Right atrium auricular region (tissue), 2 donors: ENCODE results near the gene MARCO. TPM values are rescaled to one million over a fixed set of nuclear protein-coding genes. Genes with fewer than 3 reads are reported as not detected.
"Not testable (repeated sequence)": the region's sequence is repeated elsewhere in the genome, so short reads cannot be mapped to it uniquely, and the experiment has no call there.

Experiments
- DNase-seq: peaks from one replicate; pipeline ENCODE4 v3.0.0-alpha.2; 2019; ENCODE audit warnings: low spot score
- H3K27ac ChIP-seq, 2 donors: fragments of 200-600 bp; sonication (generic); 1 replicate in 1 of 2; 2 replicates in 1 of 2; pipeline ENCODE4 v1.5.1; 2016 to 2019
- H3K27me3 ChIP-seq, 2 donors: fragments of 200-600 bp; sonication (generic); one replicate each; pipeline versions ENCODE4 v1.5.1 to v1.6.0; 2017 to 2019
- H3K36me3 ChIP-seq: fragments of 200-600 bp; sonication (generic); one replicate; pipeline ENCODE4 v1.5.1; 2016
- H3K4me1 ChIP-seq, 2 donors: fragments of 200-600 bp; sonication (generic); one replicate each; pipeline versions ENCODE4 v1.5.1 to v1.6.0; 2017 to 2019
- H3K4me3 ChIP-seq, 2 donors: fragments of 200-600 bp; sonication (generic); 1 replicate in 1 of 2; 2 replicates in 1 of 2; pipeline ENCODE4 v1.5.1; 2017 to 2019; ENCODE audit warnings: mild to moderate bottlenecking in 1 of 2, moderate library complexity in 1 of 2
- H3K9me3 ChIP-seq, 2 donors: fragments of 200-600 bp; sonication (generic); one replicate each; pipeline ENCODE4 v1.5.1; 2019
- total RNA-seq, 2 donors: library from RNA; depleted of rRNA; stranded (reverse); fragments of >200 nt; gene quantifications; one replicate each; pipeline ENCODE4 v1.1.0, GENCODE V29; 2016
- TF ChIP-seq, protein P1 (sequence below), 2 donors: fragments of 200-600 bp; sonication (generic); IDR thresholded peaks; one replicate each; pipeline ENCODE4 v1.5.1; 2019; ENCODE audit warnings: antibody characterized with exemption in 2 of 2

The MARCO gene
- total RNA-seq, 2 donors from 2014 or later, result 1.6 to 34.1 TPM

DNA sequence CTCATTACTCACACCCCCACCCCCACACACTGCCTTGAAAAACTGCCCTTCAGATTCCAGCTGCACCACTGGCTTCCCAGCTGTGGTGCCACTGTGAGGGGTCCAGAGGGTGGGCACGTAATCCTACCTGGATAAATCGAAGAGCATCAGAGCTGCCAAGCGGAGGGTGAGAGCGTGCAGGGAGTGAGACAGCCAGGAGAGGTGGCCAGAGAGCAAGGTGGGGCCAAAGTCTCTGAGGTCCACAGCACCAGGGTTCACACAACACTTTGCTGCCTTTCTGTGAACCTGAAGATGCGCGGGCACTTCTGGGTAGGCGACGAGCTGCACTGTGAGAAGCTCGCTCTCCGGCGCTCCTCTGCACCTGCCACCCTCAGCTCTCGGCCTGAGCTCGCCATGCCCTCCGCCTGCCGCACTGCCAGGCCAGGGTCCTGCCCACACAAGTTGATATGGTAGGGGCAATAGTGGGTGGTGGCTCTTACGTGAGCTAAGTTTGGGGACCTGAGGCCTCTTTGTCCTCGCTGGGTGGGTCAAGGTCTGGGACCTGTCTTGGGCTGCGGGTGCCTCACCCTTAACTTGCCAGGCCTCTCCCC is 83.9 kb downstream of the MARCO start:
- TF ChIP-seq, protein P1, sequence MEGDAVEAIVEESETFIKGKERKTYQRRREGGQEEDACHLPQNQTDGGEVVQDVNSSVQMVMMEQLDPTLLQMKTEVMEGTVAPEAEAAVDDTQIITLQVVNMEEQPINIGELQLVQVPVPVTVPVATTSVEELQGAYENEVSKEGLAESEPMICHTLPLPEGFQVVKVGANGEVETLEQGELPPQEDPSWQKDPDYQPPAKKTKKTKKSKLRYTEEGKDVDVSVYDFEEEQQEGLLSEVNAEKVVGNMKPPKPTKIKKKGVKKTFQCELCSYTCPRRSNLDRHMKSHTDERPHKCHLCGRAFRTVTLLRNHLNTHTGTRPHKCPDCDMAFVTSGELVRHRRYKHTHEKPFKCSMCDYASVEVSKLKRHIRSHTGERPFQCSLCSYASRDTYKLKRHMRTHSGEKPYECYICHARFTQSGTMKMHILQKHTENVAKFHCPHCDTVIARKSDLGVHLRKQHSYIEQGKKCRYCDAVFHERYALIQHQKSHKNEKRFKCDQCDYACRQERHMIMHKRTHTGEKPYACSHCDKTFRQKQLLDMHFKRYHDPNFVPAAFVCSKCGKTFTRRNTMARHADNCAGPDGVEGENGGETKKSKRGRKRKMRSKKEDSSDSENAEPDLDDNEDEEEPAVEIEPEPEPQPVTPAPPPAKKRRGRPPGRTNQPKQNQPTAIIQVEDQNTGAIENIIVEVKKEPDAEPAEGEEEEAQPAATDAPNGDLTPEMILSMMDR (IDR thresholded peaks at IDR 0.05), result no peak
- no peak for DNase-seq
- no peaks in the 10 kb centered on the region for H3K9me3 ChIP-seq
- H3K36me3 ChIP-seq, result no peaks in the 10 kb centered on the region
- no peaks in the 10 kb centered on the region for H3K4me1 ChIP-seq
- no peak overlapping the region for H3K27ac ChIP-seq
- no peak overlapping the region for H3K4me3 ChIP-seq
- no peaks in the 10 kb centered on the region for H3K27me3 ChIP-seq

DNA sequence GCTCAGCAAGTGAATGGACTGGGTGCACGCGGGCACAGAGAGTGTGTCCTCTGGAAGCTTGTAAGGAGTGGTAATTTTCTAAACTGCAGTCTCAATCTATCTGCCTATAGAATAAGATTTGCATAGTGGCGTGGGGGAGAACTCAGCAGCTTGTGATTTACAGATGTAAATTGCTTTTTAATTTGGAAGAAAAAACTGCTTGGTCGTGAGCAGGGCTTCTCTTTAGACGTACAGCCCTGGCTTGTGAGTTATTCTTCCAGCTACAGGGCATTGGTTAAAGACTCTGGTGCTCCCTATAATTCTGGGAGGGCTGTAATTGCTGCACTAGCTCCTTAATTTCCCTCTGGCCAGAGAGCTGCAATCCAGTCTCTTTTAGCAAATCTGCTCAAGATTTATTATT is 84.9 kb downstream of the MARCO start:
- TF ChIP-seq, protein P1 (IDR thresholded peaks at IDR 0.05), result no peak
- no peaks in the 10 kb centered on the region for H3K27me3 ChIP-seq
- H3K4me3 ChIP-seq, result no peak overlapping the region
- no peaks in the 10 kb centered on the region for H3K4me1 ChIP-seq
- no peak overlapping the region for H3K27ac ChIP-seq
- H3K9me3 ChIP-seq, result no peaks in the 10 kb centered on the region
- no peaks in the 10 kb centered on the region for H3K36me3 ChIP-seq
- DNase-seq, result no peak

DNA sequence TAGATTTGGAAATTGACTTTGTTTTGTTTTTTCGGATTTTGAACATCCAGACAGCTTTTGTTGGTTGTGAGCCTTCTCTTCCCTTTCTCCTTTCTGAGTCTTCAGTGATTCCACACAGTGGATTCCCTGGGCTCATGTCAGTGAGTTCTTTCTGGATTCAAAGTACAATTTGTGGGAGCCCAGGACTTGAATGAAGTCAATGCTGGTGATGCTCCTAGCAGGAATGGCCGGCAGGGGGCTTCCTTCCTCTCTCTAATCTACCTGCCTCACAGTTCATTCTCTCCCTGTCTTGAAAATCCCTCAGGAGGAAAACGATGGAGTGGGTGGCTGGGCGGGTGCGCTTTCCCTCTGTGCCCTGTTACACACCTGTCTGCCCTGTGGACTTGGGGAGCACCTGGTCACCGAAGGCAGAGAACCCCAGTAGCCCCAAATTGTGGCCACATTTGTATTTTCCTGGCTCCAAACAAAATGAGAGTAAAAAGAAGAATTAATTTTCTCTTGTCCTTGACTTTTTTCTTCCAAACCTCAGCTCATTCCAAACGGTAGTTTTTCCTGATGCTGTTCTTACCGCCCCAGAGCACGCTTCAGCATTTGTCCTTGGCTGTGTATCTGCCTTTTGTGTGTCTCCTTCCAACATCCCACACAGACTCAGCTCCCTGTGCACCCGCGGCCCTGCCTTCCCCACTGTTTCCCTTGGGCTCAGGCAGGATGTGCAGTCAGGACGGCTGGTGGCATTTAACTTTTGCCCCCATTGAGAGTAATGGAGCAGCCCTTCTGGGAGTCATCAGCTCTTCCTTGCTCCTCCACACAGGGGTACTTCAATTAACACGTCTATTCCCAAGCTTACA is 86.6 kb downstream of the MARCO start:
- H3K36me3 ChIP-seq, result no peaks in the 10 kb centered on the region
- no peaks in the 10 kb centered on the region for H3K27me3 ChIP-seq
- TF ChIP-seq, protein P1 (IDR thresholded peaks at IDR 0.05), result peak in 1 of 2 donors; percentile 26
- no peak overlapping the region for H3K27ac ChIP-seq
- H3K9me3 ChIP-seq, result no peaks in the 10 kb centered on the region
- H3K4me1 ChIP-seq, result no peaks in the 10 kb centered on the region
- DNase-seq, result no peak
- H3K4me3 ChIP-seq, result no peak overlapping the region

DNA sequence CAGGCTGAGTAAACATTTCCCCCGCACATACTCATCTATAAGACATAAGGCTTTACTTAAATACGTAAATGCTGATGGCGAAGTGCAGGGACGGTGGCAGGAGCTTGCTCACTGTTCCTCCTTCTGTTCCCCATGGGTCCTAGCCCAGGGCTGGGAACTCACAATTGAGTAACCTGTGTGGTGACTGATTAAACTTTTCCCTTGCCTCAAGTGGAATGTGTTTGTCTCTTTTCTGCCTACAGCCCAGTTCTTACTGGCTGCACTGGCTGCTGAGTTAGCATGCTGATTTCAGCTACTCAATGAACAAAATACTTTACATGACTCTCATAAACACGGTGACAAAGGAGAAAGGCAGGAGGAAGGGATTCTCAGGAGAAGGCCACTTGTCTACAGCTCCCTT is 87.3 kb downstream of the MARCO start:
- no peak overlapping the region for H3K27ac ChIP-seq
- H3K9me3 ChIP-seq, result peaks cover 0 to 2% of the 10 kb centered on the region in 2 donors
- no peaks in the 10 kb centered on the region for H3K27me3 ChIP-seq
- H3K4me3 ChIP-seq, result no peak overlapping the region
- DNase-seq, result no peak
- H3K4me1 ChIP-seq, result no peaks in the 10 kb centered on the region
- TF ChIP-seq, protein P1 (IDR thresholded peaks at IDR 0.05), result no peak
- no peaks in the 10 kb centered on the region for H3K36me3 ChIP-seq

DNA sequence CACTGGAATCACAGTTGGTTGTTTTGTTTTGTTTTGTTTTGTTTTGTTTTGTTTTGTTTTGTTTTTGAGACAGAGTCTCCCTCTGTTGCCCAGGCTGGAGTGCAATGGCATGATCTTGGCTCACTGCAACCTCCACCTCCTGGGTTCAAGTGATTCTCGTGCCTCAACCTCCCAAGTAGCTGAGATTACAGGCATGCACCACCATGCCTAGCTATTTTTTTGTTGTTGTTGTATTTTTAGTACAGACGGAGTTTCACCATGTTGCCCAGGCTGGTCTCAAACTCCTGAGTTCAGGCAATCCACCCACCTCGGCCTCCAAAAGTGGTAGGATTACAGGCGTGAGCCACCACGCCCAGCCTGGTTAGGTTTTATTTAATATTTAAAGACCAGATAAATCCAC is 95.9 kb downstream of the MARCO start:
- H3K36me3 ChIP-seq, H3K27me3 ChIP-seq, H3K4me1 ChIP-seq, DNase-seq, H3K4me3 ChIP-seq, H3K27ac ChIP-seq: not testable (repeated sequence)
- H3K9me3 ChIP-seq, result peaks cover 0 to 27% of the 10 kb centered on the region in 2 donors

DNA sequence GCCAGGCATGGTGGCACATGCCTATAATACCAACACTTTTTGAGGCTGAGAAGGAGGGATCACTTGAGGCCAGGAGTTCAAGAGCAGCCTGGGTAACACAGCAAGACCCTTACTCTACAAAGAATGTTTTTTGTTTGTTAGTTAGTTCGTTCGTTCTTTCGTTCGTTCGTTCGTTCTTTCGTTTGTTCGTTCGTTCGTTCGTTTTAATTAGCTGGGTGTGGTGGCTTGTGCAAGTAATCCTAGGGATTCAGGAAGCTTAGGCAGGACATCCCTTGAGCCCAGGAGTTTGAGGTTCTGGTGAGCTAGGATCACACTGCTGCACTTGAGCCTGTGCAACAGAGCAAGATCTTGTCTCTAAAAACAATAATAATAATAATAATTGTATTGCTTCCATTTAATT is 98.7 kb downstream of the MARCO start:
- DNase-seq, result no peak
- Histone ChIP-seq H3K27me3 (no peaks in the 10 kb centered on the region), H3K27ac (no peak overlapping the region), H3K4me1 (no peaks in the 10 kb centered on the region), H3K4me3 (no peak overlapping the region), H3K36me3 (no peaks in the 10 kb centered on the region), H3K9me3 (peaks cover 0 to 26% of the 10 kb centered on the region in 2 donors)
- TF ChIP-seq, protein P1 (IDR thresholded peaks at IDR 0.05), result no peak

Other genes with a start within 250 kb of the MARCO start
- not detected for gene EN1, start 94.5 kb upstream of the MARCO start, total RNA-seq
- not detected for gene C1QL2, start 216.6 kb downstream of the MARCO start, total RNA-seq